Endothelial cell of umbilical vein (primary cell): Measurements from ENCODE around the gene LRP1B. TPM values are rescaled to one million over a fixed set of nuclear protein-coding genes. Genes with fewer than 3 reads are reported as not detected.

Experiments used
- microRNA-seq: library from miRNA; unstranded; fragments of <30 nt; microRNA quantifications from one replicate; pipeline ENCODE4 v1.2.0, GENCODE V29; 2021; ENCODE audit warnings: borderline number of aligned reads, borderline replicate concordance
- polyA plus RNA-seq, 4 experiments: library from polyadenylated mRNA; depleted of rRNA in 3 of 4; stranded (reverse) in 3 of 4; unstranded in 1 of 4; fragments of >200 nt; gene quantifications; 2 replicates each; pipeline versions ENCODE4 v1.2.1 to v1.2.3, GENCODE V29; 2011 to 2012; ENCODE audit warnings: missing spikeins in 1 of 4
- small RNA-seq: library from RNA; depleted of rRNA; stranded (forward); fragments of <200 nt; gene quantifications from one replicate; pipeline ENCODE3, GENCODE V24; 2012; ENCODE audit warnings: low replicate concordance, low read depth; ENCODE audit not compliant: insufficient read depth, insufficient read length
- total RNA-seq: library from RNA; stranded (reverse); gene quantifications from 2 replicates; pipeline ENCODE4 v1.2.3, GENCODE V29; 2021

The LRP1B gene
- total and polyA plus RNA-seq, 2 donors (not counting 3 experiments of a cell fraction or from before 2014, with no cell fraction given), result 0.03 to 0.07 TPM

Small RNAs within 50 kb of the gene (microRNA-seq; reads per million reads assigned to microRNA genes)
- not detected for gene MIR7157

Small RNAs within 50 kb of the gene (small RNA-seq; reads per million reads assigned to genes)
- not detected for gene AC068287.1
- not detected for gene MTCO1P44
- gene RF00019, result not detected
- gene RF02271, result not detected
- gene RNU6-904P, result not detected
